ENCODE results near the gene AADACL3.

The AADACL3 gene

GRCh38 chr1:12772520-12772919, 56.6 kb downstream of the AADACL3 start:
- no peak for DNase-seq (ENCODE audit: extremely low read depth, low read depth)
- no peak overlapping the region for H3K4me3 ChIP-seq (replicated peaks; ENCODE audit: low read depth, low read length)
- TF ChIP-seq CTCF (IDR thresholded peaks at IDR 0.05; ENCODE audit: low read depth, low read length, missing control alignments): no peak

- no peak for DNase-seq (ENCODE audit: extremely low read depth, low read depth)
- no peak within 1 kb of the TSS for H3K4me3 ChIP-seq (replicated peaks; ENCODE audit: low read depth, low read length)
- TF ChIP-seq CTCF (IDR thresholded peaks at IDR 0.05; ENCODE audit: low read depth, low read length, missing control alignments): no peak
Observed at GRCh38 chr1:12773438-12773837, 57.5 kb downstream of the AADACL3 start, which contains the start of gene PRAMEF12. Gene PRAMEF12 (plus strand): TSS chr1:12773738. CDS start chr1:12774868, 1,130 bp downstream.

GRCh38 chr1:12774801-12775345, 59.0 kb downstream of the AADACL3 start:
- no peak for TF ChIP-seq CTCF (IDR thresholded peaks at IDR 0.05; ENCODE audit: low read depth, low read length, missing control alignments)
- no peak for DNase-seq (ENCODE audit: extremely low read depth, low read depth)
- H3K4me3 ChIP-seq (replicated peaks; ENCODE audit: low read depth, low read length): no peak overlapping the region

GRCh38 chr1:12775443-12775842, 59.5 kb downstream of the AADACL3 start:
- DNase-seq (ENCODE audit: extremely low read depth, low read depth): no peak
- no peak for TF ChIP-seq CTCF (IDR thresholded peaks at IDR 0.05; ENCODE audit: low read depth, low read length, missing control alignments)

GRCh38 chr1:12776801-12777557, 61.1 kb downstream of the AADACL3 start:
- no peak overlapping the region for H3K4me3 ChIP-seq (replicated peaks; ENCODE audit: low read depth, low read length)
- no peak for TF ChIP-seq CTCF (IDR thresholded peaks at IDR 0.05; ENCODE audit: low read depth, low read length, missing control alignments)
- no peak for DNase-seq (ENCODE audit: extremely low read depth, low read depth)

More at GRCh38 chr1:12775443-12775842, 59.5 kb downstream of the AADACL3 start:
- H3K4me3 ChIP-seq (replicated peaks; ENCODE audit: low read depth, low read length): no peak overlapping the region
